Prostate gland (tissue), 2 donors: Measurements from ENCODE around the gene CRKL.

Experiments used
- POLR2A ChIP-seq: fragments of 450-650 bp; IDR thresholded peaks from one replicate; pipeline ENCODE4 v1.6.1; 2016; ENCODE audit warnings: antibody characterized with exemption, mild to moderate bottlenecking
- POLR2AphosphoS5 ChIP-seq: sonication (generic); formaldehyde crosslinking; IDR thresholded peaks from one replicate; pipeline ENCODE4 v1.6.1; 2017; ENCODE audit warnings: antibody characterized with exemption
- TF ChIP-seq, protein P1 (sequence below), 4 experiments: fragments of 200-600 bp in 2 of 4; fragments of 450-650 bp in 2 of 4; sonication (generic) in 2 of 4; IDR thresholded peaks; 1 replicate in 3 of 4; 2 replicates in 1 of 4; pipeline ENCODE4 v1.5.1; 2016 to 2019; ENCODE audit warnings: antibody characterized with exemption in 4 of 4, mild to moderate bottlenecking in 2 of 4, moderate library complexity in 2 of 4

DNA sequence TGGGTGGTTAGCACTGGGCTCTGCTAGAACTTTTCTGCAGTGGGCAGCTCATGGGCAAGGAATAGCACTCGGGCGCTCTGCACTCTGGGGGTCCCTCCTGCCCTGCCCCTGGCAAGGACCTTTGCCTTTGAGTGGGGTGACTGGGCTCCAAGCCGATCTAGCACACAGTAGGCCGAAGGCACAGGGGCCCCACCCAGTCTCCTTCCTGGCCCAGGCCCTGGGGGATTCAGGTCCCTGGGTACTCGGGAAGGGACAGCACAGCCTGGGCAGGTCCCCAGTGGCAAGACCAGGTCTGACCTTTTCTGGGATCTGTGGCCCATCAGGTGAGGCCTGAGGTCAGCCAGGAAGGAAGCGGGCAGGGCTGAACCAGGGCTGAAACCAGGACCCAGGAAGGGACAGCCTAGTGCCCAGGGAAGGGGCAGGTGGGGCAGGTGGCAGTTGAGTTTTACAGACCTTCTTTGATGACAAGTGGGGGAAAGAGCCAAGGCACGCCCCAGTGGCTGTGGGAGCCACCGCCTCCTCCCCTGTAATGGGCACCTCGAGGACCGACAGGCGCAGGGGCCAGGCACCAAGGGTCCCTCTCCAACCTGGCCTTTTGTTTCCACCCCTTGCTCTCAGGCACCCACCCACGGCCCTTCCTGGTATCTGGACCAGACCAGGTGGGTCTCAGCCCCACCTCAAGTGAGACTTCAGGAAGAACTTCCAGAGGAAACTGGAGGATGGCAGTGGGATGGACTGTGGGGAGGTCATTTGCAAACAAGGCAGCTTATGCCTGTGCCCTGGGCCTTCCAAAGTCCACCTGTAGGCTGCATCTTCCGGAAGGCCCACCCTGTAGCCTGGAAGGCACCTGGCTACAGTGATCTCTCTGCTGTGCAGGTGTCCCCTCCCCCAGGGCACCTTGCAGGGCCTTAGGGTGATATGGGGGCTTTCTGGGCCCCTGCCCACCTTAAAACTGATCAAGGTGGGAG, 49.0 kb downstream of the CRKL start:
- TF ChIP-seq, protein P1, sequence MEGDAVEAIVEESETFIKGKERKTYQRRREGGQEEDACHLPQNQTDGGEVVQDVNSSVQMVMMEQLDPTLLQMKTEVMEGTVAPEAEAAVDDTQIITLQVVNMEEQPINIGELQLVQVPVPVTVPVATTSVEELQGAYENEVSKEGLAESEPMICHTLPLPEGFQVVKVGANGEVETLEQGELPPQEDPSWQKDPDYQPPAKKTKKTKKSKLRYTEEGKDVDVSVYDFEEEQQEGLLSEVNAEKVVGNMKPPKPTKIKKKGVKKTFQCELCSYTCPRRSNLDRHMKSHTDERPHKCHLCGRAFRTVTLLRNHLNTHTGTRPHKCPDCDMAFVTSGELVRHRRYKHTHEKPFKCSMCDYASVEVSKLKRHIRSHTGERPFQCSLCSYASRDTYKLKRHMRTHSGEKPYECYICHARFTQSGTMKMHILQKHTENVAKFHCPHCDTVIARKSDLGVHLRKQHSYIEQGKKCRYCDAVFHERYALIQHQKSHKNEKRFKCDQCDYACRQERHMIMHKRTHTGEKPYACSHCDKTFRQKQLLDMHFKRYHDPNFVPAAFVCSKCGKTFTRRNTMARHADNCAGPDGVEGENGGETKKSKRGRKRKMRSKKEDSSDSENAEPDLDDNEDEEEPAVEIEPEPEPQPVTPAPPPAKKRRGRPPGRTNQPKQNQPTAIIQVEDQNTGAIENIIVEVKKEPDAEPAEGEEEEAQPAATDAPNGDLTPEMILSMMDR (IDR thresholded peaks at IDR 0.05) = no peak
- TF ChIP-seq POLR2AphosphoS5 (no peak), POLR2A (no peak)
